CD4-positive, alpha-beta T cell treated with Interleukin-4 for 1 hour (primary cell): ENCODE data around the gene IRS2.

Experiments
- DNase-seq, 2 donors: peaks; one replicate each; pipeline ENCODE4 v3.0.0-alpha.2; 2020 to 2022

Gene IRS2

DNA sequence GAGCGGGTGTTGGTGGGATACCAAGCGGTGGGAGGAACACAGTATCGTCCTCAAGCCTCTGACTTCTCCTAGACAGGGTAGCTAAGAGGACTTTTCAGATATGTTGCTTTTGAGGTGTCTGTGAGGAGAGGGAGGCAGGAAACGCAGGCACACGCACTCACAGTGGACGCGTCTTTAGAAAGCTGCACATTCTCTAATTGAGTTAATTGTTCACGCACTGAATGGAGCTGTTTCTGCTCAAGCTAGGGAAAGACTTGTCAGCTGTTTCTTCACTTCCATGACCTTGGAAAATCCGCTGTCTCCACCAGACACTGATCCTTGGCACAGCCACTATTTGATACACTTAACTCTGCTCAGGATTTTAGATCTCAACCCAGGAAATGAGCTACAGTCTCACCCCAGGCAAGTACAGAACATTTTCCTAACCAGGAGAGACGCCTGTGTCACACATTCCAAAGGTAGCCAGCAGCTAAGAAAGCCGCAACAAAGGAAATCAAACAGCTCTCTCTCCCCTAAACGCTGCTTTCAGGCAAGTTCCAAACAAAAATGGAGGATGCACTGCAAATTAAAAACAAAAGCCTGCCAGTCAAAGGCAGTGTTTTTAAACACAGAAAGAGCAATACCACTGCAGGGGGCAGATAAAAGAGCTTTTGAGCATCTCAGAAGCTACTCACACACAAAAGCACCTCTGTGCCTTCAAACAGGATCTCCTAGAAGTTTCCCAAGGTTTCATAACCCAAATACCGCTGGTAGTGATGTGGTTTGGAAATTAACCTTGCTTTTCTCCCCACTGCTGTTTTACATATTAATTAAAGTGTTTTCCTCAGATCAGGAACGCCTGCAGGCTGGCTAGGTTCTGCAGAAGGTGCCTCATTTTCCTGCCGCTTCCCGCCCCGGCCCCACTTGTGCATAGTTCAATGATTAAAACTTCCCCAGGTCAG lies 57.3 kb downstream of the IRS2 start:
- no peak for DNase-seq

DNA sequence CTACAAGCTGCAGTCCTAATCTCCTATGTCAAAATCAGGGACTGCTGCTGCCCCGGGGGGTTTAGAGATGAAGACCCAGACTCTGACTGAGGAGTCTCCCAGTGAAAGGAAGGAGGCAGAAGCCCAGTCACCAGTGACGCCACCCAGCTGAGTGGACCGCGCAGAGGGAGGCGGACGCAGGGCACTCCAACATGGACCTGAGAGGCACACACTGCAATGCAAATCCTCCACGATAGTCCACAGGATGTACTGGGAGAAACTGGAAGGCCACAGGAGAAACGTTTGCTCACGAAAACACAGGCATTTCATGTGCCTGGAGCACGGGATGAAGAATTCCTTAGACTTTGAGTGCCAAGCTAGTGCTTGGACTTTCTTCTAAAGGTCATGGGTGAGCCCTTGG lies 58.3 kb downstream of the IRS2 start:
- no peak for DNase-seq

DNA sequence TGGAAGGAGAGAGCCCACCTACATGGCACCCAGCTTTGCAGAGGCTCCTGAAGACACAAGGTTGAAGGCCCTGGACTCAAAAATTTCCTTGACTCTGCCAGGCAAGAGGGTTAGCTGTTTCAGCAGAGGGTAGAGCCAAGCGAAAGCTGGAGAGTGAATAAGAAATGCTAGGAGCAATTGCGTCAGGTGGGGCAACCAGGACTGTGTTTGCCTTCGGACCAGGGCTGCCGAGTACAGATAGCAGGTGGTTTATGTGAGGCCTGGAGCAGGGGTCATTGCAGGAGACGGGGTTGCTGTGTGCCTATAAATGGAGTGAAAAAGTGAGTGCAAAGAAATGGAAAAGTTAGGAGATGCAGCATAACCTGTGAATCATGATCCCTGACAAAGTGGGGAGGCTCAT lies 59.1 kb downstream of the IRS2 start:
- no peak for DNase-seq

DNA sequence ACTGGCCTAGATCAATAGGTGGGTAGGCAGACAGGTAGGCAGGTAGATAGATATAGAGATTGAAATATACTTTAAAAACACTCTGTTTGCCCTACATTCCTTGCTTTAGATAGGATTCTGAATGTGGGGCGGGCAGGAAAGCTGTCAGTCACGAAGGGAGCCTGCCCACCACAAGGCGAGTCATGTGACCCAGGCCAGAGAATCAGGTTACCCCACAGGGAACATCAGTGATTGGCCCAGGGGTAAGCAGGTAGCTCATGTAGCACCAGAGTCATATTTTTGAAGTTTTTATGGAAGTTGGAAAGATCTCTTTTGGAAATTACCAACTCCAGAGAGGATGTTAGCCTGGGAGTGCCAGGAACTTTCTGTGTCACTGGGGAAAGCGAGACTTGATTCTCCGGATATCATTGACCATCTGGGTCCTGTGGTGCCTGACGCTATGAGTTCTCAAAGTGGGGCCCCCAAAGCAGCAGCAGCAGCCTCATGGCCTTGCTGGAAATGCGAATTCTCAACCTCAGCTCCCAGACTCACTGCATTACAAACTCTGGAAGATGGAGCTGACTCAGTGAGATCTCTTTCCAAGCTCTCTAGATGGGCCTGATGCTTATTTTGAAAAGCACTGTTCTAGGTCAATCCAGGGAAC lies 60.3 kb downstream of the IRS2 start:
- DNase-seq: no peak

DNA sequence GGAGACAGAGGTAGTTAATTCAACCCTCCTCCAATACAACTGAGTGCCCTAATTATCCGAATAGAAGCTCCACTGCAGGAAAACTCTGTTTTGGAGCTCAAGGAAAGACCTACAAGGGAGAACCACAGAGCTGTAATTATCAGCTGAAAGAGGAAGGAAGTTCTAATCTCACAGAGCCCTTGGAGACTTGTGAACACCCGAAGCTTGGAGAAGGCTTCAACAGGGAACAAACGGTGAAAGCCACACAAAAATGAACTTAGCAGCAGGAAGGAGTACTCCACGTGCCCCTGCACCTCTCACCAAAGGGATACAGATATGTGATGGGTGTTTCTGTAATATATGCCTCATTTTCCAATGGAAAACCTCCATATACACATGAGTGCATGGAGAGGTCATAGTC lies 61.1 kb downstream of the IRS2 start:
- DNase-seq: no peak

DNA sequence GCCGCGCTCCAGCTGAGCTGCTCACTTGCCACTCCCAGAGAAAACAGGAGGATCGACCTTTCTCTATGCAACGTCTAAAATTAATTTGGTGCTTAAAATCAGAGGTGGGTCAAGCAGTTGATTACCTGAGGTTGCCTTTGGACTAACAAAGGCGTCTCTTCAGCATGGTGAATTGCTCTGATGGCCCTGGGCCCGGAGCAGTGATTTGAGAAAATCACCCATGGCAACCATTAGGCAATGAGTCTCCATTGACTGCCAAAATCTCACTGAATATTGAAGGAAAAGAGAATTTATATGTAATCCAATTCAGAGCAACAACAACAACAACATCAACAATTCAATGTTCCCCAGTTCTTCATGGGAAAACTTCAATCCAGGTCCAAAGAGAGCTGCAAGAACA lies 61.8 kb downstream of the IRS2 start:
- no peak for DNase-seq

DNA sequence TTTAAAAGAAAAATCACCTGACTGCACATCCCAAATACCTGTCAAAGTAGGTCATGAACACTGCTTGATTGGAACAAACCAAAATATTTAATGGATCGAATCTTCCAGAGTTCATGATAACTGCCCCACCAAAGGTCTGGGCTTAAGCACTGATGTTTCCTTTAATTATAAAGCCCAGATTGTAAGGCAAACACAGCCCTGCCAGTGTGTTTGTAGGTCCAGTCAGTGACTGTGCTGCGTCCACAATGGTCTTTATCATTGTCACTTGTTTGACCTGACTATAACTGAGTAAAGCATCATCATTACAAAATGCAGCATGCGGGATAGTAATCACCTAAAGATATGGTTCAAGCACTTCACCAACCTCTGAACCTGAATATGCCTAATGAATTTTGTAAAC lies 63.3 kb downstream of the IRS2 start:
- DNase-seq: no peak

DNA sequence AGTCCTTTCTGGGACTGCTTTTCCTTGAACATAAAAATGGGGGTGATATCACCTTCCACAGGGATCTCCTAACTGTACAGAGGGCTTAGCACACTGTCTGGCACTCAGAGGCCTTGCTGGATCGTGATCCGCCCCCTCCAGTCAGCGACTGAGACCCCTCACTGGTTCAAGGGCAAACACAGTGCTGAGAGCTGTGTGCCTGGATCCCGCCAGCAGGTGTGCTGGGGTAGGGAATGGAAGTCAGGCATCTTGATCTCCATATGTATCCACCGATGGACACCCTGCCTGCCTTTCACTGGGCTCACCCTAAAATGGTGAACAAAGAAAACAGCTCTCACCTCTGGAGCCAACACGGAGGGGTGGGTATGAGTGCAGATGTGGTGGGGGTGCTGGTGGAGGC lies 64.3 kb downstream of the IRS2 start:
- DNase-seq: no peak

DNA sequence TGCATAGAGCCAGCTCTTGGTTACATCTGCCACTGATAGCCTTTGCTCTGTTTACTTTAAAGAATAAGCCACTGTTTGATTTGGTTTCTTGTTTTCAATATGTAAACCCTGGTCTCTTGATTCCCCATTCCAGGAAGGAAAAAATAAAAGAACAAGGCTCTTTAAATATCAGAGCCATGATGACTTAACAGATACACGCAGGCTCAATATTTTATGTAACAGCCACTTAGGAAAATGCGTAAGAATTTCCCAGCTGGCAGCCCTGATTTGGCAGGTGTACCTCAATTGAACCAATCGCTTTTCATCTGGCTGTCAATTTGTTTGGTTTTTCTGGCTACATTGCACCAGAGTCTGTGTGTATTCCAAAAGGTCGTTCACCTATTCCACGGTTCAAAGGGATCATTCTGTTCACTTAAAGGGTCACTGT lies 65.6 kb downstream of the IRS2 start:
- no peak for DNase-seq

DNA sequence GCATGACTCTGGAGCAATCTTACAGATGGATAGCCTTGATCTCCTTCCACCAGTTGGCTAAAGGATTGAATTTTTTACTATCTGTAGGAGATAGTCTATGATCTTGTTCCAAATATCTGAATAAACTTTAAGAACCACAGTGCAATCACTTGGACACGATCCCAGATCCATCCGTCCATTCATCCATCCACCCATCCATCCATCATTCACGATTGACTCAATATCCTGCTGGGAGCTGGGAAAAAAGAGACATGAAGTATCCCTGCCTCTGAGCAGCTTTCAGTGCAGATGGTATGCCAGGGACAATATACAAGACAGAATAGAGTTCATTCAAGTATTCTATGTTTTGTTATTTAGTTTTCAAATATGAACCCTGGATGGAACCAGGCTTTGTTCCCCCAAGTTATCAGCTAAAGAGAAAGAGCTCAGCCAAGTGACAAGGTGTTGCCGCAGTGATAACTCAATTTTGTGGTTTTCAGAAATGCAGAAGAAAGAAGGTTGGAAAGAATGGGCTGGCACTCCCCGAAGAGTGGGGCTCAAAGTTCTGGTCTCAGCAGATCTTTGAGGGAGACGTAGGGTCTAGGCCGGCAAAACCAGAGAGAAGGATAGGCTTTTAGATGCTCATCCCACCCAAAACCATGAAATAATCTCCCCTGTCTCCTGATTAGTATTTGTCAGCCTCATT lies 66.3 kb downstream of the IRS2 start:
- no peak for DNase-seq

DNA sequence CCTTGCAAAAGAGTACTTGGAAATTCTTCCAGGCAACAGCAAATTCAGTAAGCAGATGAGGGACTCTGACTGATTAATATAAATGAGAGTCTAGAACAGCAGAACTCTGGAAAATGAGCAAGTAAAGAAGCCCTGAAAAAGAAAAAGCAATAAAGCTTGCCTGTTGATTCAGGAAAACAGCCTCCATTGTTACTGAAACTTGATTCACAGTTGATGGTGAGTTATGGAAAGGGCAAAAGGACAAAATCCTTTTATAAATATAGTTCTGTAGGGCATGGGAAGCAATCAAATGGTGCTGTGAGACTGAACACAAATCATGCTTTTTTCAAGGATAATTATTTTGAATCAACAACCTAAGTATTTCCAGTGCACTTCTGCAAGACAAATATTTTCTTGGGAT lies 67.7 kb downstream of the IRS2 start:
- no peak for DNase-seq

DNA sequence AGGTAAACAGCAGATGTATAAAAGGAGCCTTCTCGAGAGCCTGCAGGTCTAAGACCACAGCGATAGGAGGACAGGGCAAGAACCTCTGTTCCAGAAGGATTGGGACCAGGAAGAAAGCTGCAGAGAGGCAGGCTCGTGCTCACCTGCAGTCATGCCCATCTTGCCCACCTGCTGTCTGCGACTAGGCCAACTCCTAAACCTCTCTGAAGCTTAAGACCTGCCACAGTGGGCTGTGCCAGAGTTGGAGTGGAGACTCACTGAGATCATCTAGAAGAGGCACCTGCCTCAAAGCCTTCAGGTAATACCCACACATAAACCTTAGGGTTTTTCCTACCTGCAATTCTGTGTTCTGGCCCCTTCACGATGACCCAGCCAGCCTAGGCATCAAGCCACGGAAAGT lies 68.7 kb downstream of the IRS2 start:
- DNase-seq: no peak

DNA sequence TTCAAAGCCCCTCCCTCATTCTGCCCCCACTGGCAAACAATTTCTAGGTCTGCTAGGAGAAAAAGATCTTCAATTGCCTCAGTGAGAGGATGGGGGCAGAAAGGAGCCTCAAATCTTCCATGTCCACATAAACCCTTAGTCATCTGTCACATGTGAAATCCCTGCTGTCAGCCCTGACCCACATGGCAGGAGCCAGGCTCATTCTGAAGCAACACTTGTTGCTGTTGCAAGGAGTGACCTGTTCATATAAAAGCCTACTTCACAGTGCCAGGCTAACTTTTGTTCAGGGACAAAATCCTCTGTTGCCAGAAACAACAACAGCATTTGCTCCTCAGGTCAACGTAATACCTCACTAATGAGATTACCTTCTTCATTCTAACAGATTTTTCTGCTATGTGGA lies 70.5 kb downstream of the IRS2 start:
- DNase-seq: peak in 1 of 2 donors; percentile 57

DNA sequence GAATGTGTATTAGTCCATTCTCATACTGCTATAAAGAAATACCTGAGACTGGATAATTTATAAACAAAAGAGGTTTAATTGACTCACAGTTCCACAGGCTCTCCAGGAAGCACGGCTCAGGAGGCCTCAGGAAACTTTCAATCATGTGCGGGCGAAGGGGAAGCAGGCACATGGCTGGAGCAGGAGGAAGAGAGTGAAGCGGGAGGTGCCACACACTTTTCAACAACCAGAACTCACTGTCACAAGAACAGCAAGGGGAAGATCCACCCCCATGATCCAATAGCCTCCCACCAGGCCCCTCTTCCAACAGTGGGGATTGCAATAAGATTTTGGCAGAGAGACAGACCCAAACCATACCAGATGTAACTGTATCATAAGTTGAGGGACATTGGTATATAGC lies 72.7 kb downstream of the IRS2 start:
- no peak for DNase-seq

DNA sequence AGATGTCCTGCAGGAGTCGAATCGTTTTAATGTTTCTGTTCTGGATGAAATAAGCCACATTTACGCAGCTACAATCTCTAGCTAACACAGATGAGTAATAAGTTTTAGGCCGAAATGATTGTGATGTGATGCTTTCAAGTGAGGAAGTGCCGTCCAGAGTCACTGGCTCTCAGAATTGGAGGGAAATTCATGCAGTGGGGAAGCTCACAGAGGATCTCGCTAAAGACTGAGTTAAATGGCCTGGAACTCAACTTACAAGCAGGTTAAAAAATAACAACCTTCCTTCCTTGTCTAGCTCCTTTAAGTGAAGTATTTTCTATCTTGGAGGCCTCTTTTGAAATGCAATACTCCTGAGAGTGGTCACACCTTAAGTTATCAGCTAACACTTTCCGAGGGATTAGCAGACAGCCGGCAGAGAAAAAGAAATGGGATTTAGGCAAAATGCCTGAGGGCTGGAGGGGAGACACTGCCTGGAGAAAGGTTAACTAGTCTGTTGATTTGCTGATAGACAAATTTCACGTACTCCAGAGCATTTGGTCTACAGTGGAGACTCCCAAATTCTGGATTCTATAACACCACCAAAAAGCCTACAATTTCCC lies 74.2 kb downstream of the IRS2 start:
- no peak for DNase-seq

DNA sequence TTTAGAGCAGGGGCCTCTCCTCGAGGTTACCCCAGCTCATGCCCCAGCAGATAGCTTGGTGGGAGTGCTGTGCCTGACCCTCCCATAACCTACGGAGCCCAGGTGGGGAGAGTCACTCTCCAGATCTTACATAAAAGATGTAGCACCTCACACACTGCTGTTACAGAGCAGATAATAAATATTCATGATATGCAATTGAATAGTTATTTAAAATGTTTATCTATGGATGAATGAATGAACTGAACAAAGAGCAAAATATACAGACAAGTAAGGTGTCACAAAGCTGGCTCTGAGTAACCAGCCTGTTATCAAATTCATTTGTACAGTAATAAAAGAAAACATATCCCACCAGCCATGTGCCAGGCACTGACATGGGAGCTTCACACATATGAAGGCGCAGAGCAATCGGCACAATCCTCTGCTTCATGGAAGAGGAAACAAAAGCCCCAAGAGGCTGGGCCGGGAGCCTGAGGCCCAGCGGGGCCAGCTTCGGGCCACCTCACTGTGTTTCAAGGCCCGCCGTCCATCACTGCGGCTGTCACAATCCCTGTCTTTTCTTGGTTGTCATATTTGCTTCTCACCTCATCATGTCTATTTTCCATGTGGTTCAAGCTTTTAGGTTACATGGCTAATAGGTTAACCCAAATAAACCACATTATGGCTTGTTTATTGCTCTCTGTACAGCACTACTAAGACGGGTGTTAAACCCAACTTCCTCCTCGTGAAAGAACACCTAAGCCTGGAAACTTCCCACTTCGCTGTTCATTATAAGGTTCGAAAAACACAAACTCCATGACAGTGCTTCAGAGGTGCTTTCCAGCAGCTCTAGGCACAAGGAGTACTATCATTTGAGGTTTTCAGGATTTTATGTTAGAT lies 78.4 kb downstream of the IRS2 start:
- no peak for DNase-seq

DNA sequence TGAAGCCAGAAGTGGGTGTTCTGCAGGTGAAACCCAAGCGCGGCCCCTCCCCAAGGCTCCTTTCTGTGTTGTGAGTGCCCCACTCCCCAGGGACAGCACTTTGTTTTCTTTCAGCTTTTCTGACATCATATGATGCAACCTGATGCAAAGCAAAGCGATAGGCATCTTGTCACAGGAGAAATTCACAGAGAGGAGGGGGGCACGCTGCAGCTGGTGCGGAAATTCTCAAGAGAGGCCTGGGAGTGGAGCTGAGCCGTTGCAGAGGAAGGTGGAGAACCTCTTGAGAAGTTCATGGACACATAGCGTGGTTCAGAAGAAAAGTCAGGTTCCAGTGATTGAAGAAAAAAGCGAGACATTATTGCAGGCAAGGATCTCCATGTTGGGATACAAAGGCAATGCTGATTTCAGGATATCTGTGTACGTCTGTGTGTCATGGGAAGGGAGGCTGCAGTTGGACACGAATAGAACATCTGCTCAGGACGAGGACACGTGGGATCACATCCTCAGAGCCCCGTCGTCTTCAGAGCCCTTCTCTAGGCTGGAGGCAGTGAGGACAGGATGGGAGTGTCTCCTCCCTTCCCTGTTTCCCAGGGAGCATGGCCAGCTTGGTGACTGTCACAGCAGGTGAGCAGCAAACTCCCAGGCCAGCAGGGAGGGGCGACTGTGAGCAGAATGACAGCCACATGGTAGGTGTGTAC lies 79.2 kb downstream of the IRS2 start:
- DNase-seq: no peak

DNA sequence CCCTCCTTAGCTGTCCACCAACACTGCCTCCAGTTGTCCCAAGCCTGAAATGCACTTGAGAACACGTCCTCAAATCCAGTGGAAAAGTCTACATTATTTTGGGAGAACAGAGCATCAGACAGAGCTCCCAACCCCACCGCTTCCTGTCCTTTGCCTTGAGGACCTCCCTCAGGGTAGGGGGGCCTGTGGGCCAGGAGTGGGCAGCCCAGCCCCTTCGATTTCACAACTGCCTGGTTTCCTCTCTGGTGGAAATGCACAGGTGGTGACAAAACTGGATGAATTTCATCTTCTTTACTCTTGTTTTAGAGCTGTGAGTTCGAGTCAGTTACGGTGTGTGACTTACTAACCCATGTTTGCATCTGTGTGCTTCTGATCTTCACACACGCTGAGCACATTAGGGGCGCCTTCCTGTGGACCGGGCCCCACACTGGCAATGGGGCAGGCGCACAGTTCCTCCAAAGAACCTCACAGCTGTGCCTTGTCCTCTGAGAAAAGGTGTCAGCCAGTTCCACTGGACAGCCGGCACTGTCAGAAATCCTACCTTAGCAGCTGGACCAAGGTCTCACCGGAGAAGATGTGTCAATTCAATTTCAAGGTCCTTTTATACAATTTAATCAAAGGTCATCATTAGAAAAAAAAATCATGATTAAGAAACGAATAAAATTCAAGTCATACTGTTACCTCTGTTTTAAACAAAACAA lies 80.2 kb downstream of the IRS2 start:
- DNase-seq: no peak

DNA sequence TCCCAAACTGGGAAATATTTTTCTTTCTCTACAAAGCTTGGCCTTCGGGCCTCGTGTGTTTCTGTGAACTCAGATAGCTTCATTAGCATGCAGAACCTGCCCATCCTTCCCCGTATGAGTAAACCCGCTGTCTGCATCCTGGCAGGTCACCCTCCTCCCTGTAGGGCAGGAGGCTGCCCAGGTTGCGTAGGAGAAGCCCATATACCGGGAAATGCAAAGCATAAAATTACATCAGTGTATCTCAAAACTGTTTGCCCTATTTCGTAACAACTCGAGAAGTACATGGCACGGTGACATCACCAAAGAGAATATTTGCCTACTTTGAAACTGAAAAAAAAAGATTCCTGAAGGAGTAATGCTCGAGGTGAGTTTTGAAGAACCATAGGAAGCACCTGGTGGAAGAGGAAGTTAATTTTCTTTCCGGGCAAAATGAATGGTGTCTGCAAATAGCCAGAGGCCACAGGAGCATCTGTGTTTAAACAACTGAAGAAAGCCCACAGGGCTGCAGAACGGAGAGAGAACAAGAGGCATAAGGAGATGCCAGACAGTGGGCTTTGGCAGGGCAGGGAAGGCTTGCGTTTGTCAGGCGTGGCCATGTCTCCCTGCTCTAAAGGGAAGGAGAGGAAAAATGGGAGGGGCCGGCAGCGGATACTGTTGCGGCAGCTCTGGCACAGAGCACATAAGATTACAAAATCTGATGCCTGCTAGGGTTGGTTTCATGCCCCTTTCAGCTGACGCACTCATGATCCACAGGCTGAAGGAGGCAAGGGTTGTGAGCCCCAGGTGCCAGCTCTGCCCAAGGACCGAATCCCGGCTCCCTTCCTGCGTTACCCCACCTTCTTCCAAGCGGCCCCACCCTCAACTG lies 81.4 kb downstream of the IRS2 start:
- DNase-seq: peak in 1 of 2 donors; percentile 50

DNA sequence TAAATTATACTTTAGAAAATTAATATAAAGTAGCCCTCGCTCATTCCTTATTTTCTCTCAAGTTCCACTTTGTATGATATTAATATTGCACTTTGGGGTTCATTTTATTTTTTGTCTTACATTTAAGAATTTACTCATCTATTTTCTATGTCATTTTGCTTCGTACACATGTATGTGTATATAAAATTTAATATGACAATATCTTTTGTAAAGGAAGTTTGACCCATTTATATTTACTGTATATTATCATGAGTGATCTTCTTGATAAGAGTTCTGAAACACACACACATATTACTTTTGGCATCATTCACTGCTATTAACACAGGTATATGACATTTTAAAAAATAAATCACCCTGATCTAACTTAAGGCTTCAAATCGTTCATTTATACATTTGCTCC lies 83.1 kb downstream of the IRS2 start:
- no peak for DNase-seq
